GM12872 (cell line): ENCODE measurements around the gene CAMK2D.

Experiments used
- CTCF ChIP-seq: IDR thresholded peaks from 3 replicates; pipeline ENCODE4 v1.5.1; 2011; ENCODE audit warnings: low read depth, mild to moderate bottlenecking, low read length, moderate library complexity; ENCODE audit not compliant: insufficient read depth

Gene CAMK2D

GRCh38 chr4:113574636-113575103 lies 186.9 kb downstream of the CAMK2D start:
- no peak for TF ChIP-seq CTCF

GRCh38 chr4:113572620-113573019 lies 188.9 kb downstream of the CAMK2D start:
- TF ChIP-seq CTCF, result no peak

- no peak for TF ChIP-seq CTCF
Measured at GRCh38 chr4:113566015-113566795, 195.3 kb downstream of the CAMK2D start.

GRCh38 chr4:113565702-113566012 lies 195.9 kb downstream of the CAMK2D start:
- TF ChIP-seq CTCF, result no peak

- no peak for TF ChIP-seq CTCF
Measured at GRCh38 chr4:113564493-113564892, 197.0 kb downstream of the CAMK2D start.

- no peak for TF ChIP-seq CTCF
Measured at GRCh38 chr4:113563691-113564378, 197.7 kb downstream of the CAMK2D start.

GRCh38 chr4:113561758-113562157 lies 199.8 kb downstream of the CAMK2D start:
- TF ChIP-seq CTCF, result no peak
